Skeletal muscle satellite cell (primary cell): Measurements from ENCODE around the gene MEIS2.

Experiments
- H3K27me3 ChIP-seq: 2 replicates; pipeline ENCODE4 v1.7.0; 2013; ENCODE audit warnings: low read length; ENCODE audit not compliant: control insufficient read depth, insufficient read depth
- H3K36me3 ChIP-seq: 2 replicates; pipeline ENCODE4 v1.7.0; 2013; ENCODE audit warnings: mild to moderate bottlenecking, control low read depth, low read length; ENCODE audit not compliant: insufficient read depth
- H3K4me1 ChIP-seq: 2 replicates; pipeline ENCODE4 v1.7.0; 2013; ENCODE audit warnings: low read length; ENCODE audit not compliant: control insufficient read depth, insufficient read depth
- H3K4me2 ChIP-seq: 2 replicates; pipeline ENCODE4 v1.7.0; 2013; ENCODE audit warnings: mild to moderate bottlenecking, low read length
- H3K4me3 ChIP-seq: 2 replicates; pipeline ENCODE4 v1.7.0; 2013; ENCODE audit warnings: low read length
- H3K9ac ChIP-seq: 2 replicates; pipeline ENCODE4 v1.7.0; 2013; ENCODE audit warnings: mild to moderate bottlenecking, low read depth, low read length, moderate library complexity
- H3K9me3 ChIP-seq: replicated peaks from 2 replicates; pipeline ENCODE4 v1.7.0; 2013; ENCODE audit warnings: mild to moderate bottlenecking, control low read depth, low read length

Gene MEIS2

DNA sequence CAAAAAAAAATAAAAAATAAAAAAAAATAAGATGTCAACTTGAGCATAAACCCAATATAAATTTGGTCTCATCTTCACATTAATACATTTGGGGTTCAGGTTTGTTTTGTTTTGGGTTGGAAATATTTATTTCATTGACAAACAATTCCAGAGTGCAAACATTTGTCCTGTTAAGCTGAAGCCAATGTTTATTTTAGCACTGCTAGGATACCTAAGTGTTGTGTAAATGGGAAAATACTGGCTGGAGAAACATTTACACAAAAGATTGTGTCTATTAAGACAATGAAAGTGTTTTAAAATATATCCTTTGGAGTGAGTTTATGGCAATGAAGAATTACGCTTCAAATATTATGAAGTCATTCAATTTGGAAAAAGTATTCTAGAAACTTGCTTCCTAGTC lies 91.1 kb downstream of the MEIS2 start:
- Histone ChIP-seq H3K36me3 (no peaks in the 10 kb centered on the region), H3K4me1 (no peaks in the 10 kb centered on the region), H3K9ac (no peak overlapping the region), H3K9me3 (peaks cover 3% of the 10 kb centered on the region), H3K27me3 (no peaks in the 10 kb centered on the region), H3K4me3 (no peak overlapping the region), H3K4me2 (no peak overlapping the region)

GRCh38 chr15:37008205-37008604 lies 92.1 kb downstream of the MEIS2 start:
- Histone ChIP-seq H3K4me3 (no peak overlapping the region), H3K9ac (no peak overlapping the region), H3K36me3 (no peaks in the 10 kb centered on the region), H3K9me3 (peaks cover 3% of the 10 kb centered on the region), H3K4me2 (no peak overlapping the region), H3K27me3 (no peaks in the 10 kb centered on the region), H3K4me1 (no peaks in the 10 kb centered on the region)

GRCh38 chr15:37007301-37007700 lies 93.0 kb downstream of the MEIS2 start:
- no peaks in the 10 kb centered on the region for H3K36me3 ChIP-seq
- no peaks in the 10 kb centered on the region for H3K4me1 ChIP-seq
- H3K4me3 ChIP-seq = no peak overlapping the region
- H3K27me3 ChIP-seq = no peaks in the 10 kb centered on the region
- H3K4me2 ChIP-seq = no peak overlapping the region
- H3K9ac ChIP-seq = no peak overlapping the region
- peaks cover 3% of the 10 kb centered on the region for H3K9me3 ChIP-seq

DNA sequence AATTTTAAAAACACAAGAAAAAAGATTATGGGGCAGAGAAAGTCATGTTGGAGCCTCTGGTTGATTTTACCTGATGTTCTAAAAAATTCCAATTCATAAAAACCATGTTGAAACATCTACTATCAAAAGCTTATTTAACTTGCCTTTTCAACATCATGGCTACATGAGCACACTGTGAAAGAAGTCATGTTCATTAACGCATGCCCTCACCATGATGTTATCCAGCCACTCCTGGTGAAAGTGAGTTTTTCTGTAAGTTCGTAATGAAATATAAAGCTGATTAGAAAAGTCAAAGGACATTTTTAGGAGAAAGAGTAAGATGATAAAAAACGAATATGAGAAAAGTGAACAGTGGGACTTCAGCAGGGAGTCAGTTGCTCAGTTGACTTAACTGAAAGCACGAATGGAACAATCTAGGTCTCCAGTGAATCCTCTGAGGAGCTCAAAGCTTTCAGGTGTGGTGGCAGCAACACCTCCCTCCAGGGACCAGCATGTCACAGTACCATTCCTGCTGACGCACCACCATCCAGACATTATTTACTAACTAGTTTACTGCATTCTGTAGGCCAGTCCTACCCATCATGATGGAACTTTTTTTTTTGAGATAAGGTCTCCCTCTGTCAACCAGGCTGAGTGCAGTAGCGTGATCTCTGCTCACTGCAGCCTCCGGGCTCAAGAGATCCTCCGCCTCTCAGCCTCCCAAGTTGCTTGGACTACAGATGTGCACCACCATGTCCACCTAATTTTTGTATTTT lies 95.2 kb downstream of the MEIS2 start:
- Histone ChIP-seq H3K4me1 (no peaks in the 10 kb centered on the region), H3K4me2 (no peak overlapping the region), H3K9ac (no peak overlapping the region), H3K4me3 (no peak overlapping the region), H3K27me3 (no peaks in the 10 kb centered on the region), H3K36me3 (no peaks in the 10 kb centered on the region), H3K9me3 (peaks cover 3% of the 10 kb centered on the region)

- Histone ChIP-seq H3K4me3 (no peak overlapping the region), H3K4me1 (no peaks in the 10 kb centered on the region), H3K9ac (no peak overlapping the region), H3K27me3 (no peaks in the 10 kb centered on the region), H3K36me3 (no peaks in the 10 kb centered on the region), H3K9me3 (peaks cover 3% of the 10 kb centered on the region), H3K4me2 (no peak overlapping the region)
These were observed 95.9 kb downstream of the MEIS2 start for GRCh38 chr15:37004373-37004869.

- no peaks in the 10 kb centered on the region for H3K4me1 ChIP-seq
- no peaks in the 10 kb centered on the region for H3K27me3 ChIP-seq
- no peak overlapping the region for H3K4me2 ChIP-seq
- no peak overlapping the region for H3K9ac ChIP-seq
- H3K4me3 ChIP-seq = no peak overlapping the region
- peaks cover 3% of the 10 kb centered on the region for H3K9me3 ChIP-seq
- no peaks in the 10 kb centered on the region for H3K36me3 ChIP-seq
These were observed 98.2 kb downstream of the MEIS2 start for GRCh38 chr15:37002041-37002672.

DNA sequence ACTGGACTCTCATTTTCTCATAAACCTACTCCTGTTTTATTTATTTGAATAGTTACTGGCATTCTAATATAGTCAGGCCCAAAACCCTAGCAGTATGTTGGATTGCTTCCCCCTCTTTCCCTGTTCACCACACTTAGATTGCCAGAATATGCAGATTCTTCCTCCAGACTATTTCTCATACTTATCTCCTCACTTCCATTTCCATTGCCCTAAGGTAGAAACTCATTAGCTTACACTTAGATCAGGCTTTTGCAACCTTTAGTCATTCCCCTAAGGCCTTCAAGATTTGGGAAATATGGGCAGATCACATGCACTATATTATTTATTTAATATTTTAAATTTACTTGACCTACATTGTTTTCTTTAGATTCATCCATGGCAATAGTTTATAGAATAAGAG lies 98.9 kb downstream of the MEIS2 start:
- Histone ChIP-seq H3K4me1 (no peaks in the 10 kb centered on the region), H3K9me3 (peaks cover 3% of the 10 kb centered on the region), H3K4me3 (no peak overlapping the region), H3K27me3 (no peaks in the 10 kb centered on the region), H3K9ac (no peak overlapping the region), H3K4me2 (no peak overlapping the region), H3K36me3 (no peaks in the 10 kb centered on the region)

- Histone ChIP-seq H3K4me3 (no peak overlapping the region), H3K4me1 (no peaks in the 10 kb centered on the region), H3K4me2 (no peak overlapping the region), H3K9me3 (no peaks in the 10 kb centered on the region), H3K36me3 (no peaks in the 10 kb centered on the region), H3K9ac (no peak overlapping the region), H3K27me3 (peaks cover 2% of the 10 kb centered on the region)
These were observed 100.6 kb downstream of the MEIS2 start for GRCh38 chr15:36999778-37000177.

DNA sequence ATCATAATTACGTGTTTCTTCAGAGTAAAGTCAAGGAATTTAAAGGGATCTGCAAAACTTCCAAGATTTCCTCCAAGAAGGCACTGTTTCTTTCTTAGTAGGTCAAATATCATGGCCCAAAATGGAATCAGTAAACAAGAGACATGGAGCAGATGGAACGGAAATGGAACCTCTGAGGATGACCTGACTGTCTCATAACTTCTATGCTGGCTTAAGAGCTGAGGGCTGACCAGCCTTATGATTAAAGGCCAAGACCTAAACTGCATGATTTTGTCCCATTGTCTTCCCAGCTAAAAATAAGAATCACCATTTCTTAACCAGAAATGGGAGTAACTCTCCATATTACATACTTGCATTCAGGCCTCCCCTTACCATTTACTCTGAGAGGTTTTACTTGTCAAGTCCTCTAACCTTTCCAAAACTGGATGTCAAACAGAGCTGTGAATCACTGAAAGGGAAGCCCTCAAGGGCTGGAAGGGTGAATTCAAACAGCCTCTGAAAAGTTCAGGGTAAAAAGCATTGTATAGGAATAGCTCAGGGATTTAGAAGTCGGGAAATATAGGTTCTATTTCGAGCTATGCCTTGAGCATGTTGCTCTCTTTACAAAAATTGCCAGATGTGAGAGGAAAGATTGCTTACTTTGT lies 103.7 kb downstream of the MEIS2 start:
- Histone ChIP-seq H3K36me3 (no peaks in the 10 kb centered on the region), H3K4me3 (no peak overlapping the region)

DNA sequence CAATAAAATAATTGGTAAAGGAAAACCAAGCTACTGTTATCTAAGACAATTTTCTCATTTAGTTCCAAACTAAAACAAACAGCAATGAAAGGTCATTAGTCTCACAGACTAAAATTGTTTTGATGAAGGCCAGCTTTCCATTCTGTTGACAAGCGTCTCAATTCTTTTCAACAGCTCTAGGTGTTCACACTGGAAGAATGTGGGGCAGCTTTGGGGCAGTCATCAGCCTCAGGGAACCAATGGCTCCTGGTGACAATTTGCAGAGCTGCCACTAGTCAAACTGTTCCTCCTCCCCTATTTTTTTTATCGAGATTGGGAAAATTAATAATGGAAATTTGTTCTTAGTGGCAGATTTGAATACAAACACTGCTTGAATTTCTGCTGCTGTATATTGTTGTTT lies 104.2 kb downstream of the MEIS2 start:
- no peaks in the 10 kb centered on the region for H3K9me3 ChIP-seq
- H3K36me3 ChIP-seq = no peaks in the 10 kb centered on the region

More for the DNA sequence above, 103.7 kb downstream of the MEIS2 start:
- no peak overlapping the region for H3K4me2 ChIP-seq
- no peak overlapping the region for H3K9ac ChIP-seq
- no peaks in the 10 kb centered on the region for H3K4me1 ChIP-seq
- peaks cover 3% of the 10 kb centered on the region for H3K27me3 ChIP-seq
- no peaks in the 10 kb centered on the region for H3K9me3 ChIP-seq

GRCh38 chr15:36994790-36995189 lies 105.6 kb downstream of the MEIS2 start:
- H3K4me1 ChIP-seq = no peaks in the 10 kb centered on the region
- no peak overlapping the region for H3K9ac ChIP-seq
- no peaks in the 10 kb centered on the region for H3K36me3 ChIP-seq
- no peak overlapping the region for H3K4me2 ChIP-seq
- no peak overlapping the region for H3K4me3 ChIP-seq
- H3K9me3 ChIP-seq = no peaks in the 10 kb centered on the region
- H3K27me3 ChIP-seq = peaks cover 3% of the 10 kb centered on the region

More for the DNA sequence above, 104.2 kb downstream of the MEIS2 start:
- H3K27me3 ChIP-seq = peaks cover 3% of the 10 kb centered on the region
- no peaks in the 10 kb centered on the region for H3K4me1 ChIP-seq
- H3K9ac ChIP-seq = no peak overlapping the region
- H3K4me2 ChIP-seq = no peak overlapping the region
- H3K4me3 ChIP-seq = no peak overlapping the region
